Stimulated activated naive CD8-positive, alpha-beta T cell treated with anti-CD3 and anti-CD28 coated beads, Interleukin-15, Interleukin-2, amounts not matched to agents 100 U/mL and 50 U/mL, for 24 hours (primary cell): ENCODE data around the gene ATP8B3.
"Not testable (repeated sequence)": the region's sequence is repeated elsewhere in the genome, so short reads cannot be mapped to it uniquely, and the experiment has no call there.

ENCODE experiments used
- ATAC-seq: fragments of 150-1000 bp; cut with Tn5 transposase; one replicate; pipeline ENCODE4 v1.10.0; 2021
- DNase-seq: peaks from one replicate; pipeline ENCODE4 v3.0.0; 2021

ATP8B3 gene

GRCh38 chr19:1770866-1771576 lies 41.1 kb downstream of the ATP8B3 start:
- no peak for DNase-seq
- no peak for ATAC-seq

GRCh38 chr19:1769645-1769985 lies 42.5 kb downstream of the ATP8B3 start:
- DNase-seq (no peak), ATAC-seq (no peak)

DNA sequence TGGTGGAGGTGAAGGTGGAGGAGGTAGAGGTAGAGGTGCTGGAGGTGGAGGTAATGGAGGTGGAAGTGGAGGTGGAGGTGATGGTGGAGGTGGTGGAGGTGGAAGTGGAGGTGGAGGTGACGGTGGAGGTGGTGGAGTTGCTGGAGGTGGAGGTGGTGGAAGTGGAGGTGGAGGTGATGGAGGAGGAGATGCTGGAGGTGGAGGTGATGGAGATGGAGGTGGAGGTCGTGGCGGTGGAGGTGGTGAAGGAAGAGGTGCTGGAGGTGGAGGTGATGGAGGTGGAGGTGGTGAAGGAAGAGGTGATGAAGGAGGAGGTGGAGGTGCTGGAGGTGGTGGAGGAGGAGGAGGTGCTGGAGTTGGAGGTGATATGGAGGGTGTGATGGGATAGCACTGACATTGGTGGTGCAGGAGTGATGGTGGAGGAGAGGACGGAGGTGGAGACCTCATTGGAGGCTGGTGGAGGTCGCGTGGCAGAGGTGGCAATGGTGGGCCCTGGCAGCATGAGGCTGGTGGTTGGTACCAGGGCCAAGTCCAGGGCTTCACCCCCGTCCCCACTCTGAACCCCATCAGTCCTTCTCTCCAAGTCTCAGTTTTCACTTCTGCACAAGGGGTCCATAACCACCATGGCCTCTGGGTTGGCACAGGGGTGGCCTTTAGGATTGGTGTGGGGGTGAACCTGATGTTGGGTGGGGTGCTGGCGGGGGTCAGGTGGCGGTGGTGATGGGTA lies 43.0 kb downstream of the ATP8B3 start:
- DNase-seq (no peak), ATAC-seq (no peak)

DNA sequence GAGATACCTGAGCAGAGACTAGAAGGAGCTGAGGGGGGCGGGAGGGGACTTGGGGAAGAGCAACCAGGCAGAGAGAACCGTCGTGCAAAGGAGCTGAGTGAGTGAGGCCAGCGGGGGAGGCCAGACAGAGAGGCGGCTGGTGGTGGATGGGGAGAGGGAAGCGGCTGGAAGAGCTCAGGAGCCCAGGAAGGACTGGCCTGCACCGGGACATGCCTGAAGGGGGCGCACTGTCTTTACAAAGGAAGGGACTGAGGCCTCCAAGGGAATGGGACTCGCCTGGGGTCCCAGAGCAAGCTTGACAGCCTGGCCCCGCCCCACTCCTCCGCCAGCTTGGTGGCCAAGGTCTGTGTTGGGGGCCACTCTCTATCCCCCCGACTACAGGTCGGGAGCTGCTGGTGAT lies 43.8 kb downstream of the ATP8B3 start:
- DNase-seq (no peak), ATAC-seq (no peak)

- ATAC-seq (peak; percentile 13), DNase-seq (peak; percentile 77)
These were observed 44.6 kb downstream of the ATP8B3 start for GRCh38 chr19:1767464-1767933.

GRCh38 chr19:1766800-1767352 lies 45.2 kb downstream of the ATP8B3 start:
- ATAC-seq (peak; percentile 77), DNase-seq (peak; percentile 31)

GRCh38 chr19:1765904-1766799 lies 45.9 kb downstream of the ATP8B3 start:
- ATAC-seq (peak; percentile 17), DNase-seq (no peak)

DNA sequence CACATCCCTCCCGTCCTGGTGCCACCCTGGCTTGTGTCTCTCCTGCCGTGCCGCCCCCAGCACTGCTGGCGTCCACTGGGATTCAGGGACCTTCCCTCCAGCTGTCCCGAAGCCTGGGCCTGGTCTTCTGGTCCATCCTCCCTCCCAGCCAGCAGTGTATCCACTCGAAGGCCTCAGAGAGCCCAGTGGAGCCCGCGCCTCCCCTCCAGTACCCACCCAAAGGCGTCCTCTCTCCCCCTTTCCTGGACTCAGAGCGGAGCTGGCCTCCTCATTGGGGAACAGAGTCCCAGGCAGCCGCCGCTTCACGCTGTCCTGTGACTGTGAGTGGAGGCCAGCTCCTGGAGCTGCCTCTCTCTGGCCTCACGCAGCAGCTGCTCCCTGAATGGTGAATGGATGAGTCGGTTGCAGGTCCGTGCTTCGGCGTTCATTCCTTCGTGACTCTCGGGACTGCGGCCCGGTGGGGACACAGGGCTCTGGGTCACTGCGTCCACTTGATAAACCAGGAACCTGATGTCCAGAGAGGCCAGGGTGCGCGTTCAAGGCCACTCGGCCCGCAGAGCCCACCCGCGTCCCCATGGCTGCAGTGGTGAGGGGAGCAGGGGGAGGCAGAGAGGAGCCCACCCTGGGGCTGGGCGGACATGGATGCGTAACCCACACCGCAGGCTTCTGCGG lies 46.7 kb downstream of the ATP8B3 start:
- ATAC-seq = no peak

DNA sequence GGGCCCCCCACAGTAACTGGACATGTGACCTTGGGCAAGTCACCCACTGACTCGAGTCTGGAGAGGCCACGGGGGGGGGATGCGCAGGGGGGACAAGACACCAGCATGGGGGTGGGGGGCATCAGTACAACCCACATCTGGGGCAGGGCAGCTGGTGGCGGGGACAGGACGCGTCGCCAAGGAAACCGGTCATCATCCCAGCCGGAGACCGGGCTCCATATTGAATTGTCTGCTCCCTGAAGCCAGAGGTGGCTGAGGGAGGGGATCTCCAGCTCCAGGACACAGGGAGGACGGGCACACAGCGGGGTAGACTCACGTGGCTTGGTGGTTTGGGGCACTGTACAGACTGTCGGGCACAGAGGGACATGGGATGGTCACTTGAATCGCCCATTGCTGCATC lies 47.3 kb downstream of the ATP8B3 start:
- ATAC-seq (no peak), DNase-seq (no peak)

More for the DNA sequence above, 46.7 kb downstream of the ATP8B3 start:
- DNase-seq = no peak

DNA sequence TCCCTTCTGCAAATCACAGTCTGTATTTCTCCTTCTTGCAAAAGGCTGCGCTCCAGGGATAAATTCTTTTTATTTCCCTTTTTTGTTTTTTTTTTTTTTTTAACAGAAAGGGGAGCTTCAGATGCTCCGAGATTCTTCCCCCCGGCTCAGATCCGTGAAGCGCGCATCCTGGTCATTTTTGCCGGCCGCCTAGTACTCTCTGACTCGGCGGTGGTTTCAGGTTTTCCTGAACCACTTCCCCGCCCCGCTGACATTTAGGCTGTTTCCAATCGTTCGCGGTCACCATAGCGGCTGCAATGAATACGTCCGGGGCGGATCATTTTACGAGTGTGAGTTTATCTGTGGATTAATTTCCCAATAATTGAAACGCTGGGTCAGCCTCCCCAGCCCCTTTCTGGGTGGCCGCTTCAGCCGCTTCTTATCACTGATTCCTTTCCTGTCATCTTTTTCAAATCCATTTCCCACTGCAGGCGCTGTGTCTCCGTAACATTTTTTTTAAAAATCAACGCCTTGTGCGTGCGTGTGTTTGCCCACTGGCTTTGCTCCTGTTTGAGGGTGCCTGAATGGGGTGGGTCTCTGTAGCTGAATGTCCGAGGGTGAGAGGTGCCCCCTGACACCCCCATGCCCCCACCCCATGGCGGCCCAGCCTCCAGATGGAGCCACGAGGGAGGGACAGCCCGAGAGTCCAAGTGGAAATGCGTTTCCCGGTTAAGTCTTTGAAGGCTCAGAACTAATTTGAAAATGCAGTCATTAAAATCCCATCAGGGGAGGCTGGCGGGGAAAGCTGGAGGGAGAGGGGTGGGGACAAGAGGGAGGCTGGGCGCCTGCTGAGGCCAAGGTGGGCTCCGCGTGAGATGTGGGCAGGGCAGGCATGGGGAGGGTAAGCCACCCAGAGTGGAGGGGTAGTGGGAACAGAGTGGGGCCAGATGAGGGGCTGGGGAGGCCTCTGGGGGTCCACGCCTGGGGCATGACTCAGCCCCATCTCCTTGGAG lies 48.1 kb downstream of the ATP8B3 start:
- DNase-seq (no peak), ATAC-seq (no peak)

GRCh38 chr19:1762243-1763117 lies 49.6 kb downstream of the ATP8B3 start:
- DNase-seq = no peak
- no peak for ATAC-seq

DNA sequence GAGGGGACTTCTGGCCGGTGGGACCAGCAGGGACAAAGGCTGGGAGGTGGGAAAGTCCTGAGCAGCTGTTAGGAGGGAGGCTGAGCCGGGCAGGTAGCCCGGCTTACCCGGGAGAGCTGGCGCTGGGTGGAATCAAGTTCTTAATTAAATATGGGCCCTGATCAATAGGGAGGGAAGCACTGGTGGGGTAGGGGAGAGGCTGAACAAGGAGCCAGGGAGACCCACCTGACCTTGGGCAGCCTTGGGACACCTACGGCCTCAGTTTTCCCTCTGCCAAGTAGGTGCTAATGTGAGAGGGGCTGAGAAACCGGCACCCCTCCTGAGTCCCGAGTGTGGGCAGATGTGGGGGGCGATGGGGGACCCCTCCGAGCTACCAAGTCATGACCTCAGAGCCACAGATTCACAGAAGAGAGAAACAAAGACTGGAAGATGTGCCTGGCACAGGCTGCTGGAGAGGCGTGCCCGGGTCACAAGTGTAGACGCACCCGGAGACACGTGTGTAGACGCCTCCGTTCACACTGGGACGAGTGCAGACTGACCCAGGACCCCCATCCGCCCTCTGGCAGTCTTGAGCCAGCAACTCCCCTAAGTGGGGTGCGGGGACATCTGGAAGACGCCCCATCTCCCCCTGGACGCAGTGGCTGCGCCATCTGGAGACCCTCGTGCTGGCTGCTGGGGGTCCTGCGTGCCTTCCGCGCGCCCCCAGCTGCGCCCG lies 50.4 kb downstream of the ATP8B3 start:
- ATAC-seq (no peak), DNase-seq (no peak)

DNA sequence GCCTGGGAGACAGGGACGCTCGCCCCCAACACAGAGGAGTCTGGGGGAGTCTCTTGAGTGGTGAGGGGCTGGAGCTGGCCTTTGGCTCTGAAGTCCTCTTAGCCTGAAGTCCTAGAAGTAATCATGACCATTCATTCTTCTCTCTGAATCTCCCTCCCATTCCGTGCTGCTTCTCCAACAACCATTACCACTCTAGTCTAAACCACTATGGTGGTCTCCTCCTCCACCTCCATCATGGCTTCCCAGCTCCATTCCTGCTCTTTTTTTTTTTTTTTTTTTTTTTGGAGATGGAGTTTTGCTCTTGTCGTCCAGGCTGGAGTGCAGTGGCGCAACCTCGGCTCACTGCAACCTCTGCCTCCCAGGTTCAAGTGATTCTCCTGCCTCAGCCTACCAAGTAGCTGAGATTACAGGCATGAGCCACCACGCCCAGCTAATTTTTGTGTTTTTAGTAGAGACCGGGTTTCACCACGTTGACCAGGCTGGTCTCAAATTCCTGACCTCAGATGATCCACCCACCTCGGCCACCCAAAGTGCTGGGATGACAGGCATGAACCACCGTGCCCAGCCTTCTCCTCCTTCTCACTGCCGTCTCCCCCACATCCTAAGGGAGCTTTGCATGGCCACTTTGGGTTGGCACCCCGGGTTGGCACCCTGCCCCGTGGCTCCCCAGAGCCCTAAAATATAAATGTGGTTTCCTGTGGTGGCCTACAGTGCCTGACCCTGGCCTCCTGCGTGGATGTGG lies 51.1 kb downstream of the ATP8B3 start:
- not testable (repeated sequence) for ATAC-seq, DNase-seq

GRCh38 chr19:1760020-1760419 lies 52.1 kb downstream of the ATP8B3 start:
- DNase-seq = no peak
- no peak for ATAC-seq

GRCh38 chr19:1758959-1759903 lies 52.8 kb downstream of the ATP8B3 start:
- DNase-seq = no peak
- ATAC-seq = no peak

DNA sequence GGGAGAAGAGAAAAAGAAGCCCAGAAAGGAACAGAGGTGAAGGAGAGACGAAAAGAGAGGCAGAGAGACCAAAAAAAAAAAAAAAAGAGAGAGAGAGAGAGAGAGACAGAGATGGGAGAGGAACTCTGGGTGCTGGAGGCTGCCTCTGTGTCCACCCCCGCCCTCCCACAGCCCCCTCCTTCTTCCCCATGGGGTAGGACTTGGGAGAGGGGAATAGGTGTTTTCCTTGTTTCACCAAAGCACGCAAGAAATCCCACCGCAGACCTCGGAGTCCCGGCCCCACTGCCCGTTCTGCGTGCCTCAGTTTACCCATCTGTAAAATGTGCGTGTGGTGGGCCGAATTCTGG lies 53.9 kb downstream of the ATP8B3 start:
- no peak for ATAC-seq
- no peak for DNase-seq
